Peyer's patch (tissue), 4 donors: ENCODE results near the gene PRR16.

Experiments
- POLR2A ChIP-seq, 2 donors: fragments of 450-650 bp; IDR thresholded peaks; one replicate each; pipeline ENCODE4 v1.5.1; 2017; ENCODE audit warnings: antibody characterized with exemption in 2 of 2, mild to moderate bottlenecking in 2 of 2, moderate library complexity in 2 of 2
- TF ChIP-seq, protein P1 (sequence below), 6 experiments: fragments of 450-650 bp in 4 of 6; fragments of 200-600 bp in 2 of 6; sonication (generic) in 1 of 6; IDR thresholded peaks; one replicate each; pipeline ENCODE4 v1.5.1; 2017 to 2019; ENCODE audit warnings: antibody characterized with exemption in 6 of 6, mild to moderate bottlenecking in 3 of 6, moderate library complexity in 1 of 6

DNA sequence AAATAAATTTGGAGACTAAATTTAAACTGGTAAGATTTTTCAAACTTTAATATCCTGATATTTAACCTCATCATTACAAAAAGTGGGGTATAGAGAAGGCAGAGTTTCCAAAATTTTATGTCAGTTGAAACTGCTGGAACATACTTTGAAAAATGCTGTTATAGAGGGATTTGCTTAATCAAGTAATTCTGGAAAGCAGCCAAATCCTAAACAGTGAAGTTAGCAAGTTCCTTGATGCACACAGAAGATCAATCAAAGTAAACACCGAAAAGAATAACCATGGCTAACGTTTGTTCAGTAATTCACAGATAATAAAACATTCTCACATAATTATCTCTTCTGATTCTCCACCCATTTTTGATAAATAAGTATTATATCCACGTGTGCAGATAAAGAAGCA is 8.1 kb upstream of the PRR16 start:
- TF ChIP-seq, protein P1, sequence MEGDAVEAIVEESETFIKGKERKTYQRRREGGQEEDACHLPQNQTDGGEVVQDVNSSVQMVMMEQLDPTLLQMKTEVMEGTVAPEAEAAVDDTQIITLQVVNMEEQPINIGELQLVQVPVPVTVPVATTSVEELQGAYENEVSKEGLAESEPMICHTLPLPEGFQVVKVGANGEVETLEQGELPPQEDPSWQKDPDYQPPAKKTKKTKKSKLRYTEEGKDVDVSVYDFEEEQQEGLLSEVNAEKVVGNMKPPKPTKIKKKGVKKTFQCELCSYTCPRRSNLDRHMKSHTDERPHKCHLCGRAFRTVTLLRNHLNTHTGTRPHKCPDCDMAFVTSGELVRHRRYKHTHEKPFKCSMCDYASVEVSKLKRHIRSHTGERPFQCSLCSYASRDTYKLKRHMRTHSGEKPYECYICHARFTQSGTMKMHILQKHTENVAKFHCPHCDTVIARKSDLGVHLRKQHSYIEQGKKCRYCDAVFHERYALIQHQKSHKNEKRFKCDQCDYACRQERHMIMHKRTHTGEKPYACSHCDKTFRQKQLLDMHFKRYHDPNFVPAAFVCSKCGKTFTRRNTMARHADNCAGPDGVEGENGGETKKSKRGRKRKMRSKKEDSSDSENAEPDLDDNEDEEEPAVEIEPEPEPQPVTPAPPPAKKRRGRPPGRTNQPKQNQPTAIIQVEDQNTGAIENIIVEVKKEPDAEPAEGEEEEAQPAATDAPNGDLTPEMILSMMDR (IDR thresholded peaks at IDR 0.05): no peak
- no peak for TF ChIP-seq POLR2A (IDR thresholded peaks at IDR 0.05)
